A549 (cell line): Measurements from ENCODE around the gene ZSWIM9. TPM values are rescaled to one million over a fixed set of nuclear protein-coding genes. Genes with fewer than 3 reads are reported as not detected.

ENCODE experiments used
- ATAC-seq, 2 experiments: fragments of 200-7000 bp in 1 of 2; fragments of >200 bp in 1 of 2; cut with Nextera tagmentation in 1 of 2; cut with Tn5 transposase in 1 of 2; 3 replicates each; pipeline versions ENCODE4 v1.8.0 to v1.9.1; 2018 to 2020; ENCODE audit warnings: mild to moderate bottlenecking in 1 of 2, moderate library complexity in 1 of 2
- CTCF ChIA-PET: fragments of 300-600 bp; sonication (Branson Sonifier 250); formaldehyde crosslinking; extraction: SDS; loops from one replicate; lab custom pipeline; 2021; ENCODE audit warnings: antibody characterized with exemption, inconsistent platforms; lab: Yijun Ruan, JAX
- POLR2A ChIA-PET: fragments of 350-600 bp; formaldehyde crosslinking; extraction: SDS; loops from one replicate; lab custom pipeline; 2021; ENCODE audit warnings: antibody characterized with exemption, inconsistent platforms; lab: Yijun Ruan, JAX
- DNase-seq, 2 experiments: peaks; one replicate each; pipeline versions ENCODE4 v3.0.0 to v3.0.0-alpha.2; 2011 to 2016; ENCODE audit warnings: low read depth in 1 of 2, low spot score in 1 of 2
- FAIRE-seq: peaks from 2 replicates; lab custom pipeline; 2011; peaks lifted over from hg19 to GRCh38; lab: Jason Lieb, UNC
- H3K27ac ChIP-seq, 2 experiments: fragments of >200 bp; sonication (Bioruptor Twin); formaldehyde crosslinking; 3 replicates each; pipeline ENCODE4 v1.5.1; 2016 to 2017
- H3K4me1 ChIP-seq: fragments of >200 bp; sonication (Bioruptor Twin); formaldehyde crosslinking; 3 replicates; pipeline ENCODE4 v1.6.1; 2016
- H3K4me2 ChIP-seq: fragments of >200 bp; sonication (Bioruptor Twin); formaldehyde crosslinking; 3 replicates; pipeline ENCODE4 v1.6.1; 2016
- H3K4me3 ChIP-seq: fragments of >200 bp; sonication (Bioruptor Twin); formaldehyde crosslinking; 3 replicates; pipeline ENCODE4 v1.5.1; 2016
- H3K9me3 ChIP-seq: fragments of >200 bp; sonication (Bioruptor Twin); formaldehyde crosslinking; 3 replicates; pipeline ENCODE4 v1.6.1; 2016
- BHLHE40 ChIP-seq: IDR thresholded peaks from 2 replicates; pipeline ENCODE4 v1.6.1; 2012; ENCODE audit warnings: low read depth, low read length, inconsistent platforms
- CBX8 ChIP-seq: fragments of 200-600 bp; sonication (generic); IDR thresholded peaks from 2 replicates; pipeline ENCODE4 v1.6.1; 2016
- CEBPB ChIP-seq, 2 experiments: fragments of >200 bp in 1 of 2; sonication (Bioruptor Twin) in 1 of 2; formaldehyde crosslinking in 1 of 2; IDR thresholded peaks; 2 replicates each; pipeline ENCODE4 v1.6.1; 2012 to 2016
- CHD2 ChIP-seq: fragments of 150-350 bp; IDR thresholded peaks from 2 replicates; pipeline ENCODE4 v1.6.1; 2014; ENCODE audit warnings: low read length; ENCODE audit not compliant: partially characterized antibody
- EP300 ChIP-seq, 2 experiments: fragments of >200 bp; sonication (Bioruptor Twin); formaldehyde crosslinking; IDR thresholded peaks; 2 replicates in 1 of 2; 3 replicates in 1 of 2; pipeline ENCODE4 v1.6.1; 2016 to 2017
- FOSB ChIP-seq: fragments of 250-450 bp; sonication (Bioruptor Pico); IDR thresholded peaks from 2 replicates; pipeline ENCODE4 v1.5.0; 2020; ENCODE audit warnings: mild to moderate bottlenecking, moderate library complexity
- FOSL2 ChIP-seq, 2 experiments: fragments of 450-650 bp in 1 of 2; fragments of >200 bp in 1 of 2; sonication (Bioruptor Twin) in 1 of 2; formaldehyde crosslinking; IDR thresholded peaks; 2 replicates each; pipeline versions ENCODE4 v1.5.0 to v1.6.1; 2016 to 2020; ENCODE audit warnings: mild to moderate bottlenecking in 1 of 2, moderate library complexity in 1 of 2
- HDAC2 ChIP-seq: fragments of 200-600 bp; sonication (generic); IDR thresholded peaks from 2 replicates; pipeline ENCODE4 v1.6.1; 2016
- HOXB13 ChIP-seq: fragments of 250-450 bp; sonication (Bioruptor Pico); IDR thresholded peaks from 2 replicates; pipeline ENCODE4 v1.5.0; 2020; ENCODE audit warnings: low read depth, mild to moderate bottlenecking, moderate library complexity
- JUNB ChIP-seq: fragments of >200 bp; sonication (Bioruptor Twin); formaldehyde crosslinking; IDR thresholded peaks from 2 replicates; pipeline ENCODE4 v1.6.1; 2016
- KDM1A ChIP-seq: fragments of 200-600 bp; sonication (generic); IDR thresholded peaks from 2 replicates; pipeline ENCODE4 v1.6.1; 2016; ENCODE audit warnings: low read depth, mild to moderate bottlenecking
- MAFK ChIP-seq: fragments of 450-650 bp; IDR thresholded peaks from 2 replicates; pipeline ENCODE4 v1.6.1; 2014; ENCODE audit not compliant: partially characterized antibody
- MAZ ChIP-seq: fragments of 150-350 bp; IDR thresholded peaks from 2 replicates; pipeline ENCODE4 v1.6.1; 2014; ENCODE audit warnings: antibody characterized with exemption, low read depth, low read length, borderline replicate concordance
- NR3C1 ChIP-seq: fragments of >200 bp; sonication (Bioruptor Twin); formaldehyde crosslinking; IDR thresholded peaks from 3 replicates; pipeline ENCODE4 v1.6.1; 2017
- PHF8 ChIP-seq: fragments of 200-600 bp; sonication (generic); IDR thresholded peaks from 2 replicates; pipeline ENCODE4 v1.6.1; 2016; ENCODE audit warnings: low read depth, mild to moderate bottlenecking, antibody characterized with exemption, moderate library complexity, borderline replicate concordance
- POLR2A ChIP-seq: IDR thresholded peaks from 2 replicates; pipeline ENCODE4 v1.6.1; 2012; ENCODE audit warnings: mild to moderate bottlenecking, low read length
- RAD21 ChIP-seq, 2 experiments: fragments of >200 bp in 1 of 2; sonication (Bioruptor Twin) in 1 of 2; formaldehyde crosslinking in 1 of 2; IDR thresholded peaks in 1 of 2; conservative IDR thresholded peaks in 1 of 2; 2 replicates in 1 of 2; 3 replicates in 1 of 2; pipeline ENCODE4 v1.6.1; 2012 to 2018; ENCODE audit warnings: inconsistent platforms in 1 of 2
- RCOR1 ChIP-seq: fragments of 150-350 bp; IDR thresholded peaks from 2 replicates; pipeline ENCODE4 v1.6.1; 2014; ENCODE audit warnings: antibody characterized with exemption, low read length, low read depth
- RNF2 ChIP-seq: fragments of 200-600 bp; sonication (generic); IDR thresholded peaks from 2 replicates; pipeline ENCODE4 v1.6.1; 2016; ENCODE audit warnings: low read depth, mild to moderate bottlenecking, antibody characterized with exemption, moderate library complexity, borderline replicate concordance
- TFCP2L1 ChIP-seq: fragments of 250-450 bp; sonication (Bioruptor Pico); IDR thresholded peaks from 2 replicates; pipeline ENCODE4 v1.5.0; 2021; ENCODE audit warnings: mild to moderate bottlenecking
- TP53 ChIP-seq: fragments of 250-450 bp; sonication (Bioruptor Pico); IDR thresholded peaks from 2 replicates; pipeline ENCODE4 v1.5.0; 2021; ENCODE audit warnings: mild to moderate bottlenecking, moderate library complexity
- ZSCAN20 ChIP-seq: fragments of 250-450 bp; sonication (Bioruptor Pico); IDR thresholded peaks from 2 replicates; pipeline ENCODE4 v1.8.0; 2022; ENCODE audit warnings: mild to moderate bottlenecking, moderate library complexity
- WGBS: methylation state at CpG from one replicate; pipeline ENCODE4 v1.1.6; 2017; ENCODE audit errors: missing lambda C conversion rate; 5-methylcytosine and 5-hydroxymethylcytosine counted together
- polyA plus RNA-seq, 4 experiments: library from polyadenylated mRNA; depleted of rRNA in 3 of 4; stranded (reverse); fragments of >200 nt; fragmentation: RNase III in 1 of 4; extraction: RNeasy Plus Mini Kit Qiagen cat#74134 plus additional on column Dnase treatment in 1 of 4; gene quantifications; 2 replicates in 3 of 4; 3 replicates in 1 of 4; pipeline ENCODE4 v1.2.3, GENCODE V29; 2011 to 2017
- TF ChIP-seq, protein P1 (sequence below): fragments of >200 bp; sonication (Bioruptor Twin); formaldehyde crosslinking; IDR thresholded peaks from 3 replicates; pipeline ENCODE4 v1.5.1; 2016
- TF ChIP-seq, protein P2 (sequence below): IDR thresholded peaks from 2 replicates; pipeline ENCODE4 v1.6.1; 2012; ENCODE audit warnings: low read depth, borderline replicate concordance
- TF ChIP-seq, protein P3 (sequence below): fragments of 200-600 bp; sonication (generic); IDR thresholded peaks from 2 replicates; pipeline ENCODE4 v1.6.1; 2016; ENCODE audit warnings: antibody characterized with exemption, mild to moderate bottlenecking, moderate library complexity
- TF ChIP-seq, protein P4 (sequence below): fragments of 250-450 bp; sonication (Bioruptor Pico); IDR thresholded peaks from 2 replicates; pipeline ENCODE4 v1.5.0; 2020; ENCODE audit warnings: low read depth, mild to moderate bottlenecking, moderate library complexity
- TF ChIP-seq, protein P5 (sequence below): fragments of >200 bp; sonication (Bioruptor Twin); formaldehyde crosslinking; IDR thresholded peaks from 2 replicates; pipeline ENCODE4 v1.6.1; 2016
- TF ChIP-seq, protein P6 (sequence below): fragments of 250-450 bp; sonication (Bioruptor Pico); IDR thresholded peaks from 2 replicates; pipeline ENCODE4 v1.5.0; 2021; ENCODE audit warnings: mild to moderate bottlenecking, moderate library complexity, borderline replicate concordance

Gene ZSWIM9
- polyA plus RNA-seq, 2 of the 4 experiments (the other 2 are of a cell fraction) = 1.2 to 13.4 TPM

DNA sequence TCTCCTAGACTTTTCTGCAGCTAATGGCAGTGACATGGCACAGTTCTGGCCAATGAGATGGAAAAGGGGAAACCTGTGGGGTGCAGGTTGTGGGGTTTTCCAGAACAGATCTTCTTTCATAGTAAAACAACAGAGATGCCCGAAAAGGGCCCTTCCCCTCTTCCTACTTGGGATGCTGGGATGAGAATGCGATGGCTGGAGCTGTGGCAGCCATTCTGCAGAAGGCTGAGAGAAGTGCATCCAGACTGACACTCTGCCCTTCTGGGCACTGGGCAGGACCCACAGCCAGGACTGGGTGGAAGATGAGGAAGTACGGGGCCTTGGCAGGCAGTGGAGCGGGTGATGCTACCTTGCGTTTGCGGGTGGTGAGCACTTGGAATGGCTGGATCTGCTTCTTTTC, 42.9 kb upstream of the ZSWIM9 start:
- no peak overlapping the region for H3K4me2 ChIP-seq
- CTCF ChIA-PET = interaction anchor here (0.8 to 2.5 kb wide), 6 partner anchors 13 to 165 kb away, joined by 3 to 8 read pairs (median 4); no protein-coding TSS in a partner anchor
- no peak overlapping the region for H3K4me3 ChIP-seq
- no peaks in the 10 kb centered on the region for H3K9me3 ChIP-seq
- POLR2A ChIA-PET = no interaction called here
- ATAC-seq (no peak), FAIRE-seq (no peak), DNase-seq (no peak)
- 97% methylated on average over 6 of the region's 6 CpGs for WGBS
- no peaks in the 10 kb centered on the region for H3K4me1 ChIP-seq
- TF ChIP-seq TP53 (CRISPR knock-in tag) = no peak
- no peak for TF ChIP-seq FOSL2 (IDR thresholded peaks at IDR 0.05)
- no peak for TF ChIP-seq FOSL2 (CRISPR knock-in tag; IDR thresholded peaks at IDR 0.05)
- TF ChIP-seq, protein P1, sequence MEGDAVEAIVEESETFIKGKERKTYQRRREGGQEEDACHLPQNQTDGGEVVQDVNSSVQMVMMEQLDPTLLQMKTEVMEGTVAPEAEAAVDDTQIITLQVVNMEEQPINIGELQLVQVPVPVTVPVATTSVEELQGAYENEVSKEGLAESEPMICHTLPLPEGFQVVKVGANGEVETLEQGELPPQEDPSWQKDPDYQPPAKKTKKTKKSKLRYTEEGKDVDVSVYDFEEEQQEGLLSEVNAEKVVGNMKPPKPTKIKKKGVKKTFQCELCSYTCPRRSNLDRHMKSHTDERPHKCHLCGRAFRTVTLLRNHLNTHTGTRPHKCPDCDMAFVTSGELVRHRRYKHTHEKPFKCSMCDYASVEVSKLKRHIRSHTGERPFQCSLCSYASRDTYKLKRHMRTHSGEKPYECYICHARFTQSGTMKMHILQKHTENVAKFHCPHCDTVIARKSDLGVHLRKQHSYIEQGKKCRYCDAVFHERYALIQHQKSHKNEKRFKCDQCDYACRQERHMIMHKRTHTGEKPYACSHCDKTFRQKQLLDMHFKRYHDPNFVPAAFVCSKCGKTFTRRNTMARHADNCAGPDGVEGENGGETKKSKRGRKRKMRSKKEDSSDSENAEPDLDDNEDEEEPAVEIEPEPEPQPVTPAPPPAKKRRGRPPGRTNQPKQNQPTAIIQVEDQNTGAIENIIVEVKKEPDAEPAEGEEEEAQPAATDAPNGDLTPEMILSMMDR = no peak
- TF ChIP-seq MAZ = no peak
- TF ChIP-seq, protein P2, sequence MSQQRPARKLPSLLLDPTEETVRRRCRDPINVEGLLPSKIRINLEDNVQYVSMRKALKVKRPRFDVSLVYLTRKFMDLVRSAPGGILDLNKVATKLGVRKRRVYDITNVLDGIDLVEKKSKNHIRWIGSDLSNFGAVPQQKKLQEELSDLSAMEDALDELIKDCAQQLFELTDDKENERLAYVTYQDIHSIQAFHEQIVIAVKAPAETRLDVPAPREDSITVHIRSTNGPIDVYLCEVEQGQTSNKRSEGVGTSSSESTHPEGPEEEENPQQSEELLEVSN = no peak
- no peak for TF ChIP-seq TFCP2L1
- TF ChIP-seq, protein P3, sequence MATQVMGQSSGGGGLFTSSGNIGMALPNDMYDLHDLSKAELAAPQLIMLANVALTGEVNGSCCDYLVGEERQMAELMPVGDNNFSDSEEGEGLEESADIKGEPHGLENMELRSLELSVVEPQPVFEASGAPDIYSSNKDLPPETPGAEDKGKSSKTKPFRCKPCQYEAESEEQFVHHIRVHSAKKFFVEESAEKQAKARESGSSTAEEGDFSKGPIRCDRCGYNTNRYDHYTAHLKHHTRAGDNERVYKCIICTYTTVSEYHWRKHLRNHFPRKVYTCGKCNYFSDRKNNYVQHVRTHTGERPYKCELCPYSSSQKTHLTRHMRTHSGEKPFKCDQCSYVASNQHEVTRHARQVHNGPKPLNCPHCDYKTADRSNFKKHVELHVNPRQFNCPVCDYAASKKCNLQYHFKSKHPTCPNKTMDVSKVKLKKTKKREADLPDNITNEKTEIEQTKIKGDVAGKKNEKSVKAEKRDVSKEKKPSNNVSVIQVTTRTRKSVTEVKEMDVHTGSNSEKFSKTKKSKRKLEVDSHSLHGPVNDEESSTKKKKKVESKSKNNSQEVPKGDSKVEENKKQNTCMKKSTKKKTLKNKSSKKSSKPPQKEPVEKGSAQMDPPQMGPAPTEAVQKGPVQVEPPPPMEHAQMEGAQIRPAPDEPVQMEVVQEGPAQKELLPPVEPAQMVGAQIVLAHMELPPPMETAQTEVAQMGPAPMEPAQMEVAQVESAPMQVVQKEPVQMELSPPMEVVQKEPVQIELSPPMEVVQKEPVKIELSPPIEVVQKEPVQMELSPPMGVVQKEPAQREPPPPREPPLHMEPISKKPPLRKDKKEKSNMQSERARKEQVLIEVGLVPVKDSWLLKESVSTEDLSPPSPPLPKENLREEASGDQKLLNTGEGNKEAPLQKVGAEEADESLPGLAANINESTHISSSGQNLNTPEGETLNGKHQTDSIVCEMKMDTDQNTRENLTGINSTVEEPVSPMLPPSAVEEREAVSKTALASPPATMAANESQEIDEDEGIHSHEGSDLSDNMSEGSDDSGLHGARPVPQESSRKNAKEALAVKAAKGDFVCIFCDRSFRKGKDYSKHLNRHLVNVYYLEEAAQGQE = no peak
- no peak for TF ChIP-seq JUNB
- TF ChIP-seq EP300 (IDR thresholded peaks at IDR 0.05) = no peak
- TF ChIP-seq CHD2 = no peak
- TF ChIP-seq ZSCAN20 = no peak
- TF ChIP-seq BHLHE40 = no peak
- TF ChIP-seq KDM1A = no peak
- TF ChIP-seq, all 56 proteins: peak for 0
- H3K27ac ChIP-seq = no peak overlapping the region

DNA sequence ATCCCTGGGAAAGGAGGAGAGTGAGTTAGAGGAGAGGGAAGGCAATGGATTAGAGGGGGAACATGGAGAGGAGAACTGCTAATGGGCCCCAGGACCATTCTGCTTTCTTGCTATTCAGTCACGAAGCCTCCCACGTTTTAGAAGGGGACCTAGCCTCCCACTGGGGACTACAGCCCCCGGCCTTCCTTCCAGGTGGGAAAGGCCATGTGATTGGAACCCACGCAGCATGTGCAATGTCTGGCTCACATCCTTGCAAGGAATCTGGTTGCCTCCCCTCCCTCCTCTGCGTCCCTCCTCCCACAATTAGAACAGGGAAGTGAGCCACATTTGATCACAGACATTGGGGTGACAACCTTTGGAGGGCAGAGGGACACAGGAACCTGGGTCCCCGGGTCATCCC, 37.4 kb upstream of the ZSWIM9 start:
- Histone ChIP-seq H3K4me3 (no peak overlapping the region), H3K4me2 (no peak overlapping the region), H3K4me1 (no peaks in the 10 kb centered on the region), H3K9me3 (no peaks in the 10 kb centered on the region), H3K27ac (no peak overlapping the region)
- FAIRE-seq (no peak), DNase-seq (no peak)
- 92% methylated on average over 6 of the region's 6 CpGs for WGBS
- CTCF ChIA-PET = interaction anchor here (1.2 to 2.6 kb wide), 3 partner anchors 9 to 26 kb away, joined by 4 to 9 read pairs (median 5); no protein-coding TSS in a partner anchor
- TF ChIP-seq HDAC2 = no peak
- no peak for TF ChIP-seq NR3C1
- TF ChIP-seq RCOR1 = no peak
- no peak for TF ChIP-seq RNF2
- TF ChIP-seq, protein P4, sequence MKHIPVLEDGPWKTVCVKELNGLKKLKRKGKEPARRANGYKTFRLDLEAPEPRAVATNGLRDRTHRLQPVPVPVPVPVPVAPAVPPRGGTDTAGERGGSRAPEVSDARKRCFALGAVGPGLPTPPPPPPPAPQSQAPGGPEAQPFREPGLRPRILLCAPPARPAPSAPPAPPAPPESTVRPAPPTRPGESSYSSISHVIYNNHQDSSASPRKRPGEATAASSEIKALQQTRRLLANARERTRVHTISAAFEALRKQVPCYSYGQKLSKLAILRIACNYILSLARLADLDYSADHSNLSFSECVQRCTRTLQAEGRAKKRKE (CRISPR knock-in tag) = no peak
- TF ChIP-seq, protein P5, sequence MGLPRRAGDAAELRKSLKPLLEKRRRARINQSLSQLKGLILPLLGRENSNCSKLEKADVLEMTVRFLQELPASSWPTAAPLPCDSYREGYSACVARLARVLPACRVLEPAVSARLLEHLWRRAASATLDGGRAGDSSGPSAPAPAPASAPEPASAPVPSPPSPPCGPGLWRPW = no peak
- TF ChIP-seq HOXB13 (CRISPR knock-in tag) = no peak
- no peak for TF ChIP-seq CEBPB (IDR thresholded peaks at IDR 0.05)
- no peak for TF ChIP-seq FOSL2 (IDR thresholded peaks at IDR 0.05)
- TF ChIP-seq FOSL2 (CRISPR knock-in tag; IDR thresholded peaks at IDR 0.05) = no peak
- no peak for TF ChIP-seq TFCP2L1
- no peak for TF ChIP-seq PHF8
- TF ChIP-seq POLR2A = no peak
- TF ChIP-seq, protein P6, sequence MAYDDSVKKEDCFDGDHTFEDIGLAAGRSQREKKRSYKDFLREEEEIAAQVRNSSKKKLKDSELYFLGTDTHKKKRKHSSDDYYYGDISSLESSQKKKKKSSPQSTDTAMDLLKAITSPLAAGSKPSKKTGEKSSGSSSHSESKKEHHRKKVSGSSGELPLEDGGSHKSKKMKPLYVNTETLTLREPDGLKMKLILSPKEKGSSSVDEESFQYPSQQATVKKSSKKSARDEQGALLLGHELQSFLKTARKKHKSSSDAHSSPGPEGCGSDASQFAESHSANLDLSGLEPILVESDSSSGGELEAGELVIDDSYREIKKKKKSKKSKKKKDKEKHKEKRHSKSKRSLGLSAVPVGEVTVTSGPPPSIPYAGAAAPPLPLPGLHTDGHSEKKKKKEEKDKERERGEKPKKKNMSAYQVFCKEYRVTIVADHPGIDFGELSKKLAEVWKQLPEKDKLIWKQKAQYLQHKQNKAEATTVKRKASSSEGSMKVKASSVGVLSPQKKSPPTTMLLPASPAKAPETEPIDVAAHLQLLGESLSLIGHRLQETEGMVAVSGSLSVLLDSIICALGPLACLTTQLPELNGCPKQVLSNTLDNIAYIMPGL (CRISPR knock-in tag) = no peak
- TF ChIP-seq CBX8 = no peak
- TF ChIP-seq BHLHE40 = no peak
- TF ChIP-seq RAD21 (conservative IDR thresholded peaks at IDR 0.05 in 1 of 2, IDR thresholded peaks at IDR 0.05 in 1 of 2) = no peak
- no peak for TF ChIP-seq FOSB (CRISPR knock-in tag)
- no peak for TF ChIP-seq MAFK
- TF ChIP-seq, all 56 proteins: peak for 0
- POLR2A ChIA-PET = no interaction called here
- no peak for ATAC-seq
